OCI-LY1 (cell line): Measurements from ENCODE around the gene CAPN10.

ENCODE experiments used
- H2AFZ ChIP-seq: fragments of 200-600 bp; sonication (generic), shearing (Covaris generic); 2 replicates; pipeline ENCODE4 v1.6.0; 2014; ENCODE audit warnings: antibody characterized with exemption, mild to moderate bottlenecking, low read length
- H3F3A ChIP-seq: fragments of 200-600 bp; sonication (generic), shearing (Covaris generic); 2 replicates; pipeline ENCODE4 v1.6.0; 2014; ENCODE audit warnings: mild to moderate bottlenecking, antibody characterized with exemption, low read length, moderate library complexity; ENCODE audit not compliant: insufficient read depth
- H3K27ac ChIP-seq: fragments of 200-600 bp; sonication (generic); 2 replicates; pipeline ENCODE4 v1.5.1; 2014; ENCODE audit warnings: low read length, mixed run types, mild to moderate bottlenecking, low read depth; ENCODE audit not compliant: poor library complexity, severe bottlenecking
- H3K27me3 ChIP-seq: fragments of 200-600 bp; sonication (generic); 2 replicates; pipeline ENCODE4 v1.6.0; 2014; ENCODE audit warnings: antibody characterized with exemption, mild to moderate bottlenecking, low read length, moderate library complexity; ENCODE audit not compliant: insufficient read depth
- H3K36me3 ChIP-seq: fragments of 200-600 bp; sonication (generic); 2 replicates; pipeline ENCODE4 v1.6.1; 2014; ENCODE audit warnings: mild to moderate bottlenecking, antibody characterized with exemption, low read length, moderate library complexity, mixed read lengths; ENCODE audit not compliant: insufficient read depth
- H3K4me1 ChIP-seq: fragments of 200-600 bp; sonication (generic); 2 replicates; pipeline ENCODE4 v1.5.1; 2014; ENCODE audit warnings: mild to moderate bottlenecking, low read length, moderate library complexity; ENCODE audit not compliant: insufficient read depth, severe bottlenecking
- H3K4me2 ChIP-seq: fragments of 200-600 bp; sonication (generic), shearing (Covaris generic); 2 replicates; pipeline ENCODE4 v1.6.1; 2014; ENCODE audit warnings: low read length
- H3K4me3 ChIP-seq: fragments of 200-600 bp; sonication (generic); 2 replicates; pipeline ENCODE4 v1.5.1; 2014; ENCODE audit warnings: low read length, low read depth, mild to moderate bottlenecking, mixed read lengths; ENCODE audit not compliant: poor library complexity, severe bottlenecking
- H3K79me2 ChIP-seq: fragments of 200-600 bp; shearing (Covaris generic); 2 replicates; pipeline ENCODE4 v1.6.1; 2016; ENCODE audit warnings: mixed run types, low read length, mixed read lengths; ENCODE audit not compliant: insufficient read depth
- H3K9ac ChIP-seq: fragments of 200-600 bp; sonication (generic), shearing (Covaris generic); 2 replicates; pipeline ENCODE4 v1.6.1; 2014; ENCODE audit warnings: mild to moderate bottlenecking, low read length, mixed read lengths
- H3K9me2 ChIP-seq: fragments of 200-600 bp; sonication (generic), shearing (Covaris generic); 2 replicates; pipeline ENCODE4 v1.6.1; 2014; ENCODE audit warnings: low read depth, mild to moderate bottlenecking, low read length, mixed read lengths
- H3K9me3 ChIP-seq: fragments of 200-600 bp; shearing (Covaris generic); 2 replicates; pipeline ENCODE4 v1.6.1; 2014; ENCODE audit warnings: low read length, mixed read lengths
- H4K20me1 ChIP-seq: fragments of 200-600 bp; sonication (generic), shearing (Covaris generic); 2 replicates; pipeline ENCODE4 v1.6.0; 2016; ENCODE audit warnings: mild to moderate bottlenecking, low read length; ENCODE audit not compliant: insufficient read depth
- EZH2 ChIP-seq: fragments of 200-600 bp; sonication (generic), shearing (Covaris generic); IDR thresholded peaks from 2 replicates; pipeline ENCODE4 v1.8.0; 2017; ENCODE audit warnings: borderline replicate concordance, mixed run types, mild to moderate bottlenecking, antibody characterized with exemption, low read length, moderate library complexity, mixed read lengths
- TF ChIP-seq, protein P1 (sequence below): fragments of 200-600 bp; sonication (generic), shearing (Covaris generic); IDR thresholded peaks from 2 replicates; pipeline ENCODE4 v1.5.1; 2017; ENCODE audit warnings: mild to moderate bottlenecking, antibody characterized with exemption, low read length, moderate library complexity, mixed read lengths

CAPN10 gene

DNA sequence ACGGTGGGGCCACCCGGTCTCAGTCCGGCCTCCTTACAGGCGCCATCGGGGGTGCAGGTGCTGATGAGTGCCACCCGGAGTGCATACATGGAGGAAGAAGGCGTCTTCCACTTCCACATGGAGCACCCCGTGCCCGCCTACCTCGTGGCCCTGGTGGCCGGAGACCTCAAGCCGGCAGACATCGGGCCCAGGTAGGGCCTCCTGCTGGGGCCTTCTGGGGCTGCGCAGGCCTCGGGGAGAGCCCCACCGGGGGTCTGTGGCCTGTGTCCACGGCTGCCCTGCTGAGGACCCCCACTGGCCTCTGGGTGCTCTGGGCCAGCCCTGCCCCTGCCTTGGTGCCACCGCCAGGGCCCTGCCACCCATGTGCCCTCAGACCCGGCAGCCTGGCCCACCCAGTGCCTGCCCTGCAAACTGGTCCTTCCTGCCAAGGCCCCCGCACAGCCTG, 13.4 kb upstream of the CAPN10 start:
- Histone ChIP-seq H4K20me1 (no peaks in the 10 kb centered on the region), H3K4me2 (no peak overlapping the region), H3K9me3 (no peaks in the 10 kb centered on the region), H3K4me3 (no peak overlapping the region), H3K27ac (no peak overlapping the region), H3K4me1 (peaks cover 18% of the 10 kb centered on the region), H3K9ac (no peak overlapping the region), H3K36me3 (peaks cover 31% of the 10 kb centered on the region), H3K79me2 (no peaks in the 10 kb centered on the region), H3K9me2 (no peaks in the 10 kb centered on the region), H2AFZ (no peak overlapping the region), H3F3A (no peaks in the 10 kb centered on the region), H3K27me3 (no peaks in the 10 kb centered on the region)
- TF ChIP-seq, protein P1, sequence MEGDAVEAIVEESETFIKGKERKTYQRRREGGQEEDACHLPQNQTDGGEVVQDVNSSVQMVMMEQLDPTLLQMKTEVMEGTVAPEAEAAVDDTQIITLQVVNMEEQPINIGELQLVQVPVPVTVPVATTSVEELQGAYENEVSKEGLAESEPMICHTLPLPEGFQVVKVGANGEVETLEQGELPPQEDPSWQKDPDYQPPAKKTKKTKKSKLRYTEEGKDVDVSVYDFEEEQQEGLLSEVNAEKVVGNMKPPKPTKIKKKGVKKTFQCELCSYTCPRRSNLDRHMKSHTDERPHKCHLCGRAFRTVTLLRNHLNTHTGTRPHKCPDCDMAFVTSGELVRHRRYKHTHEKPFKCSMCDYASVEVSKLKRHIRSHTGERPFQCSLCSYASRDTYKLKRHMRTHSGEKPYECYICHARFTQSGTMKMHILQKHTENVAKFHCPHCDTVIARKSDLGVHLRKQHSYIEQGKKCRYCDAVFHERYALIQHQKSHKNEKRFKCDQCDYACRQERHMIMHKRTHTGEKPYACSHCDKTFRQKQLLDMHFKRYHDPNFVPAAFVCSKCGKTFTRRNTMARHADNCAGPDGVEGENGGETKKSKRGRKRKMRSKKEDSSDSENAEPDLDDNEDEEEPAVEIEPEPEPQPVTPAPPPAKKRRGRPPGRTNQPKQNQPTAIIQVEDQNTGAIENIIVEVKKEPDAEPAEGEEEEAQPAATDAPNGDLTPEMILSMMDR = no peak
- no peak for TF ChIP-seq EZH2

DNA sequence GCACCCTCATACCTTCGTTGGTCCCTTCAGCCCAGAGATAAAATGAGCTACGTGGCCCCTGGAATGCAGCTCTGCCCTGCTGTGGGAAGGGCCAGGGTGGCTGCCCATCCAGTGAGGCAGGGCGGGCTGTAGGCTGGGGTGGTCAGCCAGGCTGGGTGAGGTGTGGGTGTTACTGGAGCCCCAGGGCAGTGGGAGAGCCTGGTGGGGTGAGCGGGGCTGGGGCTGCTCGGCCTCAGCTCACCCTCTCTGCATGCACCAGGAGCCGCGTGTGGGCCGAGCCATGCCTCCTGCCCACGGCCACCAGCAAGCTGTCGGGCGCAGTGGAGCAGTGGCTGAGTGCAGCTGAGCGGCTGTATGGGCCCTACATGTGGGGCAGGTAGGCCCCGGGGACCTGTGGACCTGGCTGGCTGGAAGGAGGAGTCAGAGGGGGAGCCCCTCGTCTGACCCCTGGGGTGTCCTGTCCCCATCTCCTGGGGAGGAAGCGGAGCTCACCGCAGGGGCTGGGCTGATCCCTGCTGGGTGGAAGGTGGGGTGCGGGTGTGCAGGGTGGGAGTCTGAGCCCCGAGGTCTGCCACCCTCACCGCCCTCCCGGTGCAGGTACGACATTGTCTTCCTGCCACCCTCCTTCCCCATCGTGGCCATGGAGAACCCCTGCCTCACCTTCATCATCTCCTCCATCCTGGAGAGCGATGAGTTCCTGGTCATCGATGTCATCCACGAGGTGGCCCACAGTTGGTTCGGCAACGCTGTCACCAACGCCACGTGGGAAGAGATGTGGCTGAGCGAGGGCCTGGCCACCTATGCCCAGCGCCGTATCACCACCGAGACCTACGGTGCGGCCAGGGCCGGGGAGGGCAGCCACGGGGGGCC, 12.8 kb upstream of the CAPN10 start:
- TF ChIP-seq, protein P1 = no peak
- TF ChIP-seq EZH2 = no peak
- H3K4me2 ChIP-seq = no peak overlapping the region
- no peaks in the 10 kb centered on the region for H4K20me1 ChIP-seq
- no peaks in the 10 kb centered on the region for H3F3A ChIP-seq
- H3K36me3 ChIP-seq = peaks cover 36% of the 10 kb centered on the region
- no peaks in the 10 kb centered on the region for H3K9me2 ChIP-seq
- H3K79me2 ChIP-seq = no peaks in the 10 kb centered on the region
- H2AFZ ChIP-seq = no peak overlapping the region
- no peak overlapping the region for H3K9ac ChIP-seq
- peaks cover 19% of the 10 kb centered on the region for H3K4me1 ChIP-seq
- no peak overlapping the region for H3K27ac ChIP-seq
- H3K9me3 ChIP-seq = no peaks in the 10 kb centered on the region
- no peak overlapping the region for H3K4me3 ChIP-seq
- no peaks in the 10 kb centered on the region for H3K27me3 ChIP-seq

DNA sequence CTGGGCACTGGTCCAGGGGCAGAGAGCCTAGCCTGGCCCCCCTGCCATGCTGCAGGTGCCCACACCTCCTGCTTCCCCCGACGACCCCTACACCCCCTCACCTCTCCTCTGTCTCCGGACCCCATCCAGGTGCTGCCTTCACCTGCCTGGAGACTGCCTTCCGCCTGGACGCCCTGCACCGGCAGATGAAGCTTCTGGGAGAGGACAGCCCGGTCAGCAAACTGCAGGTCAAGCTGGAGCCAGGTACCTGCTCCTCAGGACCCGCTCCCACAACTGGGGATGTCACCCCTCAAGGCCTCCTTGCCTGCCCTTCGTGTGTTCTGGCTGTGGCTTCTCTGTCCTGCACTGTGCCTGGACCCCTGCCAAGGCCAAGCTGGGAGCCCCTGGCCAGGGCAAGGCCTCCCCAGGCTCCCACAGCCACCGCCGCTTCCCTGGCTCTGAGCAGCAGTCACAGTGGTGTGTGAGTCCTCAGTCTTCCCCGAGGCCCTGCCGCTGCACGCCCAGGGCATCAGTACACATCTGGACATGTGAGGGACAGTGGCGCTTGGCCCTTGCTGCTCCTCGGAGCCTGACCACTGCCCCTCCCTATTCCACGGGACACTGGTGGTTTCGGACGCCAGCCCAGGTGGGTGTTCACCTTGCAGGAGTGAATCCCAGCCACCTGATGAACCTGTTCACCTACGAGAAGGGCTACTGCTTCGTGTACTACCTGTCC, 12.0 kb upstream of the CAPN10 start:
- no peaks in the 10 kb centered on the region for H3K9me3 ChIP-seq
- H2AFZ ChIP-seq = no peak overlapping the region
- no peaks in the 10 kb centered on the region for H3K9me2 ChIP-seq
- no peak overlapping the region for H3K9ac ChIP-seq
- H3K36me3 ChIP-seq = peaks cover 40% of the 10 kb centered on the region
- no peak overlapping the region for H3K27ac ChIP-seq
- H3K27me3 ChIP-seq = no peaks in the 10 kb centered on the region
- no peaks in the 10 kb centered on the region for H3F3A ChIP-seq
- H3K4me1 ChIP-seq = peaks cover 22% of the 10 kb centered on the region
- H3K4me3 ChIP-seq = no peak overlapping the region
- H3K4me2 ChIP-seq = no peak overlapping the region
- TF ChIP-seq, protein P1 = no peak
- no peak for TF ChIP-seq EZH2
- H3K79me2 ChIP-seq = no peaks in the 10 kb centered on the region
- no peaks in the 10 kb centered on the region for H4K20me1 ChIP-seq
